ENCODE measurements around the gene NAGS.

- TF ChIP-seq REST (IDR thresholded peaks at IDR 0.05; ENCODE audit: low read depth, low read length) (no peak), POLR2AphosphoS5 (IDR thresholded peaks at IDR 0.05; ENCODE audit: low read depth, low read length) (no peak), TAF1 (IDR thresholded peaks at IDR 0.05; ENCODE audit: borderline replicate concordance, low read depth, low read length) (no peak), NFIC (IDR thresholded peaks at IDR 0.05; ENCODE audit: borderline replicate concordance) (no peak), TCF12 (IDR thresholded peaks at IDR 0.05) (no peak), YY1 (IDR thresholded peaks at IDR 0.05; ENCODE audit: low read depth) (no peak), MXI1 (IDR thresholded peaks at IDR 0.05; ENCODE audit: low read depth, low read length) (no peak), GABPA (IDR thresholded peaks at IDR 0.05; ENCODE audit: low read depth) (no peak), RAD21 (IDR thresholded peaks at IDR 0.05; ENCODE audit: low read length) (no peak)
- TF ChIP-seq, protein P1, sequence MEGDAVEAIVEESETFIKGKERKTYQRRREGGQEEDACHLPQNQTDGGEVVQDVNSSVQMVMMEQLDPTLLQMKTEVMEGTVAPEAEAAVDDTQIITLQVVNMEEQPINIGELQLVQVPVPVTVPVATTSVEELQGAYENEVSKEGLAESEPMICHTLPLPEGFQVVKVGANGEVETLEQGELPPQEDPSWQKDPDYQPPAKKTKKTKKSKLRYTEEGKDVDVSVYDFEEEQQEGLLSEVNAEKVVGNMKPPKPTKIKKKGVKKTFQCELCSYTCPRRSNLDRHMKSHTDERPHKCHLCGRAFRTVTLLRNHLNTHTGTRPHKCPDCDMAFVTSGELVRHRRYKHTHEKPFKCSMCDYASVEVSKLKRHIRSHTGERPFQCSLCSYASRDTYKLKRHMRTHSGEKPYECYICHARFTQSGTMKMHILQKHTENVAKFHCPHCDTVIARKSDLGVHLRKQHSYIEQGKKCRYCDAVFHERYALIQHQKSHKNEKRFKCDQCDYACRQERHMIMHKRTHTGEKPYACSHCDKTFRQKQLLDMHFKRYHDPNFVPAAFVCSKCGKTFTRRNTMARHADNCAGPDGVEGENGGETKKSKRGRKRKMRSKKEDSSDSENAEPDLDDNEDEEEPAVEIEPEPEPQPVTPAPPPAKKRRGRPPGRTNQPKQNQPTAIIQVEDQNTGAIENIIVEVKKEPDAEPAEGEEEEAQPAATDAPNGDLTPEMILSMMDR (IDR thresholded peaks at IDR 0.05), result no peak
- TF ChIP-seq, protein P2, sequence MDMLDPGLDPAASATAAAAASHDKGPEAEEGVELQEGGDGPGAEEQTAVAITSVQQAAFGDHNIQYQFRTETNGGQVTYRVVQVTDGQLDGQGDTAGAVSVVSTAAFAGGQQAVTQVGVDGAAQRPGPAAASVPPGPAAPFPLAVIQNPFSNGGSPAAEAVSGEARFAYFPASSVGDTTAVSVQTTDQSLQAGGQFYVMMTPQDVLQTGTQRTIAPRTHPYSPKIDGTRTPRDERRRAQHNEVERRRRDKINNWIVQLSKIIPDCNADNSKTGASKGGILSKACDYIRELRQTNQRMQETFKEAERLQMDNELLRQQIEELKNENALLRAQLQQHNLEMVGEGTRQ (IDR thresholded peaks at IDR 0.05; ENCODE audit: borderline replicate concordance, low read depth, low read length), result no peak
- TF ChIP-seq, protein P3, sequence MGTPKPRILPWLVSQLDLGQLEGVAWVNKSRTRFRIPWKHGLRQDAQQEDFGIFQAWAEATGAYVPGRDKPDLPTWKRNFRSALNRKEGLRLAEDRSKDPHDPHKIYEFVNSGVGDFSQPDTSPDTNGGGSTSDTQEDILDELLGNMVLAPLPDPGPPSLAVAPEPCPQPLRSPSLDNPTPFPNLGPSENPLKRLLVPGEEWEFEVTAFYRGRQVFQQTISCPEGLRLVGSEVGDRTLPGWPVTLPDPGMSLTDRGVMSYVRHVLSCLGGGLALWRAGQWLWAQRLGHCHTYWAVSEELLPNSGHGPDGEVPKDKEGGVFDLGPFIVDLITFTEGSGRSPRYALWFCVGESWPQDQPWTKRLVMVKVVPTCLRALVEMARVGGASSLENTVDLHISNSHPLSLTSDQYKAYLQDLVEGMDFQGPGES (IDR thresholded peaks at IDR 0.05; ENCODE audit: low read depth, low read length), result no peak
Observed at GRCh38 chr17:43999024-43999423, 5.4 kb upstream of the NAGS start.

Data from SK-N-SH (cell line).